ENCODE results near the gene GPR146.

GPR146 gene

DNA sequence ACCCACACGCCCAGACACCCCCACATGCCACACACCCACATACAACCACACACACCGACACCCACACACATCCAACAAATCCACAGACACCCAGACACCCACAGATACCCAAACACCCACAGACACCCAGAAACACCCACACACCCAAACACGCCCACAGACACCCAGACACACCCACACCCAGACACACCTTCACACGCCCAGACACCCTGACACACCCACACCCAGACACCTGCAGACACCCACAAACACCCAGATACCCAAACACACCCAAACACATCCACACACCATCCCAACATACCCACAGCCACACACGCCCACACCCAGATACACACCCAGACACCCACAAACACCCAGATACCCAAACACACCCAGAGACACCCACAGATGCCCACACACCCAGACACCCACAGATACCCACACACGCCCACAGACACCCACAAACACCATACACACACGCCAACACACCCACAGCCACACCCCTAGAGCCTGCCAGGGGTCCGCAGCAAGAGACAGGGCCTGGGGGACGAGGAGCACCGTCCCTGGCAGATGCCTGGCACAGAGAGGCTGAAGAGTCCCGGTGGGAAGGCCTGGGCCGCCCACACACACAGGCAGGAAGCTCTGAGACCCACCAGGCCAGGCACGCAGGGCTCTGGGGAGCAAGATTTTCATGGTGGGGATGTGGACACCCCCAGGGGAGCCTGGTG is 32.9 kb upstream of the GPR146 start:
- DNase-seq (ENCODE audit: low read depth in 2 of 2) = no peak

DNA sequence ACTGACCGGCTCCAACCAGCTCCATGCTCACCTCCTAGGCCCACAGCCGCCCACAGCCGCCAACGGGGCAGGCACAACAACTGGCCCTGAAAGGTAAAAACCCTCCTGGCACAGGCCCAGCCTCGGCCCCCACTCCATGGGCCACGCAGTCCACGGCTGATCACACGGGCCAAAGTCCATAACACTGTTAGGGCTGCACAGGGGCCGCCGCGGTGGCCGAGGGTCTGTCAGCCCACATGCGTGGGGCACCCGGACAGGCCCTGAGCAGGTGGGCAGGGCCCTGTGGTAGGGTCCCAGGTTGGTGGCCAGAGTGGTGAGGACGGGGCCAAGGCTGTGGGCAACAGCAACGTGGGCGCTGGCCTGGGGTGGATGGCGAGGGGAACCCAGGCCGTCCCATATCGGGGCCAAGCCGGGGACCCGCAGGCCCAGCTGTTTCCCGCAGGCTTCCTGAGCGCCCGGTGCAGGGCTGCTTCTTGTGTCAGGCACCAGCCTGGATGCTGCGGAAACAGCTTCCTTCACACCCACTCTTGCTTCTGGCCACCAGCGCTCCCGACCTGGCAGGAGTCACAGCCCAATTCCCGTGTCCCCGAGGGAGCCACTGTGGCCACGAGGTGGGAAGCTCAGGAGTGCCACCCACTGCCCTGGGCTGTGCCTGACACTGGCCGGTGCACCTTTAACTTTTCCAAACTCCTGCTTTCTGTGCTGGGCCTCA is 32.2 kb upstream of the GPR146 start:
- DNase-seq (ENCODE audit: low read depth in 2 of 2) = no peak

DNA sequence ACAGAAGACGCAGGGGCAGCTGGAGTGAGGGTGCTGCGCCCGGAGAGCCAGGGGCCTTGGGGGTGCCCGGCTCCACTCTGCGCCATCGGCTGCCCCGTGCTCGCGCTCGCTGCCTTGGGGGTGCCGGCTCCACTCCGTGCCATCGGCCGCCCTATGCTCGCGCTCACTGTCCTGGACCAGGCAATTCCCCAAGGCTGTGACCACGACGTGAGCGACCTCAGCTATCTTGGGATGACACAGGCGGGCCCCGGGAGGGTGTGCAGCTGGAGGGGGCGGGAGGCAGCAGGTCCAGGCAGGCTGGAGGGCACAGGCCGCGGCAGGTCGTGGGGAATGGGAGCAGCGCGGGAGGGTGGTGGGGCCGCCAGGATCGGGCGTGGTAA is 31.6 kb upstream of the GPR146 start:
- DNase-seq (ENCODE audit: low read depth in 2 of 2) = no peak

DNA sequence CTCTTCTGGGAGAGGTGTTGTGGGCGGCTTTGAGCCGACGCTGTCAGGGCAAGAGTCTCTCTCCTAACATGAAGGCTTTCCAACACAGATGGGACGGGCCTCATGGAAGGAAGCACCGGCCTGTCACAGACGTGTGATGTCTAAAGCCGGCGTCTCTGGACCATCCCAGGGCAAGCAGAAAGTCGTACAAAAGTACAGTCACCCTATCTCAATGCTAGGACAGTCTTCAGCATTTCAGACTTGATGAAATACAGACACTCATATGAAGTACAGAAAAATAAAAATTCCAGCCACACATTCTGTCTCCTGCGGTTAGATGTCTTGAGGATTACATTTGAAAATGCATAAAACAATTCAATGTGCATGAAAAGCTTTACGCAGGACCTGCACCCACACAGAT is 30.8 kb upstream of the GPR146 start:
- DNase-seq (ENCODE audit: low read depth in 2 of 2) = no peak

DNA sequence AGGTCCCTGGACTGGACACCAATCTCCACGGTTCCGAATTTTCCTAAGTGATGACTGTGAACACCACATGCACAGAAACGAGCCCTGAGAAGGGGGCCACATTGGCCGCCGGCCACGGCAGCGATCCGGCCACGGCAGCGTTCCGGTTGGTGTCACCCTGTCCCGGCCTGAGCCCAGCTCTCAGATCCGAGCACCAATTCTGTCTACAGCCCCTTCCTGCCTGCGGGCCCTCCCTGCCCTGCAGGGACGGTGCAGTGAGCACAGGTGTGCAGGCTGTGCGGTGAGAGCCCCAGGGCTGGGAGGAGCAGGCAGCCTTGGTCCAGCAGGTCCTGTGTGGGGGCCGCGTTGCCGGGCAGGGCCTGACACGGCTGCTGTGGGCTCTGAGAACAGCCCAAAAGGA is 29.7 kb upstream of the GPR146 start:
- no peak for DNase-seq (ENCODE audit: low read depth in 2 of 2)

DNA sequence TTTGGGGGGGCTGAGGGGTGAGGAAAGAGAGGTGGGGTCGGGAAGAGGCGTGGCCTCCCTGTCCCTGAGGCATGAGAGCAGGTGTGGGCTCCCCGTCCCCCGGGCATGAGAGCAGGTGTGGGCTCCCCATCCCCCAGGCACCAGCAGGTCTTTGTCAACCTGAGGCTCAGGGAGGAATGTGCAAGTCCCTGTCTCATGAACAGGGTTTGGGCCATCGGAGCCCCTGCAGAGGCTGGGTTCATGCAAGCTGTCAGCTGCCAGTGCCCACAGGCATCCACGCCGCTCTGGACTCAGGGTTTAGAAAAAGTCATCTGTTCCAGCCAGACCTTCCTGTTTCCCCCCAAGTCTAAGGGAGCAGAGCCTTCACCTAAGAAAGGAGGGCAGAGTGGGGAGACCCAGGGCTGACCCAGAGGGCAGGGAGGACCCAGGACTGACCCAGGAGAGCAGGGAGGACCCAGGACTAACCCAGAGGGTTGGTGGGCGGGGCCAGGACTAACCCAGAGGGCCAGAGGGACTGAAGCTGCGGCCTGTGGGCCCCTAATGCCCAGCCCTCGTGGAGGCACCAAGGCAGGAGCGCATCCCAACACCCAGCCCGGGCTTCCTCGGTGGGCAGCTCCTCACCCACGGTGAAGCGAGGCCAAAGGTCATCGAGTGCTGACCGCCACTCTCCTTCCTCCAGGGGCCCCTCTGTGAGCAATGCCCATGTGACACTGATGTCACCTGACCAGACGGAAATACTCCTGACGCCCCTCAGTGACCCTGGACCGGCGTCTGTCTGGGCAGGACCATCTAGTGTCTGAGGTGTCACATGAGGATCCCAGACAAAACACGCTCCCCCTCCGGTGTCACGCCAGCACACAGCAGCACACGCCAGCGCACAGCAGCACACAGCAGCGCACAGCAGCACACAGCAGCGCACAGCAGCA is 28.9 kb upstream of the GPR146 start:
- no peak for DNase-seq (ENCODE audit: low read depth in 2 of 2)

DNA sequence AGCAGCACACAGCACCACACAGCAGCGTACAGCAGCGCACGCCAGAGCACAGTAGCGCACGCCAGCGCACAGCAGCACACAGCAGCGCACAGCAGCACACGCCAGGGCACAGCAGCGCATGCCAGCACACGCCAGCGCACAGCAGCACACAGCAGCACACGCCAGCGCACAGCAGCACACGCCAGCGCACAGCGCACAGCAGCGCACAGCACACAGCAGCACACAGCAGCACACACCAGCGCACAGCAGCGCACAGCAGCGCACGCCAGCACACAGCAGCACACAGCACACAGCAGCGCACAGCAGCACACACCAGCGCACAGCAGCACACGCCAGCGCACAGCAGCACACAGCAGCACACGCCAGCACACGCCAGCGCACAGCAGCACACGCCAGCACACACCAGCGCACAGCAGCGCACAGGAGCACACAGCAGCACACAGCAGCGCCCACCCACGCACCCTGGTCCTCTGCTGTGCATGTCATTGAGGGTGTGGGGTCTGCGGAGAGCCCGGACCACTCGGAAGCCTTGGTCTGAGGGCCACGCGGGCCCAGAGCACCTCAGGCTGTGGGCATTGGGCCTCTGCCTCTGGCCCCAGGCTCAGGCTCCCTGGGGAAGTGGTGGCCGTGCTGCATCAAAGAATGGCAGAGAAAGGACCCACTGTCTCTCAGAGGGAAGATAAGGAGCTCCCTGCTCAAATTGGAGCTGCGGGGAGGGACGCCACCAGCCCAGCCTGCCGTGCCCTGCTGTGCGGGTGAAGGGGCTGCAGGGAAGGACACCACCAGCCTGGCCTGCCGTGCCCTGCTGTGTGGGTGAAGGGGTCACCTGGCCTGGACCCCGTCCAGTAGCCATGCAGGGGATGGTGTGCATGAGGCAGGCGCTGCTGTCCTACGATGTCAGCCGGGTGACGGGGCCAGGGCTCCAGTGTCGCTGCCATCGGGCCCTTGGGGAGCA is 27.5 kb upstream of the GPR146 start:
- no peak for DNase-seq (ENCODE audit: low read depth in 2 of 2)

DNA sequence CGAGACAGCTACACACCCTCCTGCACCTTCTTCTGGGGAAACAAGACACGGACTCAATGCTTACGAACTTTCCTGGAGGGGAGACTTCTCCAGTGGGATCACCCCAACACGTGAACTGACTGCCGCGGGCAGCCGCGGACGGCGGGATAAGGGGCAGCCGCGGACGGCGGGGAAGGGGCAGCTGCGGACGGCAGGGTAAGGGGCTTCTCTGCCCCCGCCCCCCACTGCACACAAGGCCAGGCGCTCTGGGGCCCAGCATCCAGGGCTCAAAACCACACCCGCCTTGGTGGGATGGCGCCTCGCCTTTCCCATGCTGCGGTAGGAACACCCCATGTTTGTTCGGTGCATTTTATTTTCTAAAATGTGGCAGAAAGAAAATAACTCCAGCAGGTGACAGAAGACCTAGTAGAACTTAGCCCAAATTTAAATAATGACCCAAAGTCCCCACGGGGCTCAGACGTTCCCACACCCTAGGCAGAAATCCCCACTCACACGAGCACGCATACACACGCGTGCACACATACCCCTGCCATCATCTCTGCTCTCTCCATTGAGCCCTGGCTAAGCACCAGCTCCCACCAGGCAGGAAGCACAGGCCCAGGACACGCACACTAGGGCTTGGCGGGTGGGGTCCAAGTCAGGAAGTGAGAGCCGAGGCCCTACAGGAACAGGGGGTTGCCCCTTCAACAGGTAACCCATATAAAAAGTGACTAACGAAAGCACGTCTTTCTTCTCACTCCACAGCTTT is 26.6 kb upstream of the GPR146 start:
- DNase-seq (ENCODE audit: low read depth in 2 of 2) = no peak

DNA sequence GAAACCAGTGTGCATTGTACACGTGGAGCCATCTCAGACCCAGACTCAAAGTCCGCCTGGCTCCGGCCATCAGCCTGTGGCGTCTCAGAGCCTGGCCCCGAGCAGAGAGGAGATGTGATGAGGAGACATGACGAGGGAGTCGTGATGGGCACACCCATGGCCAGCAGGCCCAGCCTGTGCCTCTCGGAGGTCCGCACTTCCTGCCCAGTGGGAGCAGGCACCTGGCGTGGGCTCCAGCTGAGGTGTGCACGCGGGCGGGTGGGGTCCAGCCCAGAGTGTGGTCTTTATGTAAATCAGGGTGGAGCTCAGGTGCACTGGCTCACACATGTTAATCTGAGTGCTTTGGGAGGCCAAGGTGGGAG is 26.0 kb upstream of the GPR146 start:
- no peak for DNase-seq (ENCODE audit: low read depth in 2 of 2)

DNA sequence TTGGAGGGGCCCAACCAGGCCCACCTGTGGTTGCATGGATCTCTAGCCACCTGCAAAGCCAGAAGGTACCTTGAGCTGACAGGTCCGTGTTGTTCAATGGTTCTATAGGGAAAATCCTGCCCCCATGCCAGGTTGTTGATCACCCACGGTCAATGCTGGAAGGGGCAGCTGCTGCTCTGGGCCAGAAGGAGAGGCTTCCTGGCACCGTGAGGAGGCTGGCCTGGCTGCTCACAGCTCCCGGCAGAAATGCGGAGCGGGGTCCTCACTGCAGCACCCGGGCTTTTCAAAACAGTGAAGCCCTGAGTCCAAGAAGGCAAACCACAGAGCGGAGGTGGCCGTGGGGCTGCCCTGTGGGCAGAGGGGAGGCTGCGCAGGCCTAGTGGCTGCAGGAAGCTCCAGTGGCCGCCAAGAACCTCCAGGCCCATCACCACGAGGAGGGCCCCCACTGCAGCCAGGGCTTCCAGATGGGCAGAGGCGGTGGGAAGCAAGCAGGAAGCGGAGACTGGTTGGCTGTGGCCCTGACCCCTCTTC is 25.0 kb upstream of the GPR146 start:
- DNase-seq (ENCODE audit: low read depth in 2 of 2) = no peak

DNA sequence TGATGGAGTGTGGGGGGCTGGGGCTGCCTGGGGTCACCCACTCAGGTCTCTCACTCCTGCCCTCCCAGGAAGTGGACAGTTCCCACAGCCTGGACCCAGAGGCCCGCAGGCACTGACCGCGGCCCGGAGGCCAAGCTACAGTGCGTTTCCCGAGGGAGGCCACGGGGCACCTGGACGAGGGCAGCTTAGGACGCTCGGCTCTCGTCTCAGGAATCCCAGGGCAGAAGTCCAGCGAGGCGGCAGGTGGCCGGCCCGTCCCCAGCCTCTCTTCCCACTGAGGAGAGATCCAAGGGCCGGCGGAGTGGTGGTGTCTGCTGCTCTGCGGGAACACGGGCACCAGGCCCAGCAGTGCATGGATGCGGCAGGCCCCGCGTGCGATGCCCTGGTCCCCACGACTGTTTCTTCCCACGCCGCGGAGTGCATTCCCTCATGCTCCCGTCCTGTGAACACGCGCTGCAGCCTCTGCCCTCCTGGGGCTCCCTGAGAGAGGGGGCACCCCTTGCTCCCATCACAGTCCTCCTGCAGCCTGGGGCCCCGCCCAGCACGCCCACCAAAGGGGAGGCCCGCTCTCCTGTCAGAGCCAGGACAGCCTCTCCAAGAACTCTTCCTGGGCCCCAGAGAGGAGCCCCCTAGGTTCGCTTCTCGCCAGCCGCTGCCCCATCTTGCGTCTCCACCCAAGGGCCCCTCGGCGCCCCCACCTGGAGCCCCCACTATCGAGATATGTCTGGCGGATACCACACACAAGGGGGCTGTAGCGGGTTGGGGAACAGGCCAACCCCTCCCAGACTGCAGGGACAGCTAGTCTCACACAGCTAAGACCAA is 24.3 kb upstream of the GPR146 start:
- DNase-seq (ENCODE audit: low read depth in 2 of 2) = no peak

DNA sequence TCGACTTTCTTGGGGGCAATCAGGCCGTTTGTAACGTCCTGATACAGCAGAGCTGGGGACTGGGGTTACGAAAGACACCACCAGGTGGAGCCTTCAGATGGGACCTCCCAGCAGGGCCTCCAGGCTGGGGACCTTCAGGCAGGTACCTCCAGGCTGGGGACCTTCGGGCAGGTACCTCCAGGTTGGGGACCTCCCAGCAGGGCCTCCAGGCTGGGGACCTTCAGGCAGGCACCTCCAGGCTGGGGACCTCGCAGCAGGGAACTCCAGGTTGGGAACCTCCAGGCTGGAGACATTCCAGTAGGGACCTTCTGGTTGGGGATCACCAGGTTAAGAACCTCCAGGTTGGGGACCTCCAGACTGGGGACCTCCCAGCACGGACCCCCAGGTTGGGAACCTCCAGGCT is 23.5 kb upstream of the GPR146 start:
- no peak for DNase-seq (ENCODE audit: low read depth in 2 of 2)

DNA sequence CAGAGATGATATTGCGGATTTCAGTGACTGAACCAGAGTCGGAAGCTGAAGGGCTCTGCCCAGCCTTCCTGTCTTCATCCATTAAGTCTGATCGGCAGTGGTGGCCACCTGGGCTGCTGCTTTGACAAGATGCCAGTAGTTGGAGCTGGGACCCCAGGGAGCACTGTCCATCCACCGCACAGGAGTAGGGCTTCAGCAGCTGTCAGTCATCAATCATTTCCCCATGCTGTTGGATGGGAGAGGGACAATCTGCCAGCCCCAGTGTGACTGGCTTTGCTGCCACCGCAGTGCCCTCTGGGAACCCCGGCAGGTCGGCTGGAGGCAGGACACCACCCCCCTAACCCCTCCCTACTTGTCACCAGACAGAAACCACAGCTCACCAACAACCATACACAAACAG is 23.0 kb upstream of the GPR146 start:
- DNase-seq (ENCODE audit: low read depth in 2 of 2) = no peak

DNA sequence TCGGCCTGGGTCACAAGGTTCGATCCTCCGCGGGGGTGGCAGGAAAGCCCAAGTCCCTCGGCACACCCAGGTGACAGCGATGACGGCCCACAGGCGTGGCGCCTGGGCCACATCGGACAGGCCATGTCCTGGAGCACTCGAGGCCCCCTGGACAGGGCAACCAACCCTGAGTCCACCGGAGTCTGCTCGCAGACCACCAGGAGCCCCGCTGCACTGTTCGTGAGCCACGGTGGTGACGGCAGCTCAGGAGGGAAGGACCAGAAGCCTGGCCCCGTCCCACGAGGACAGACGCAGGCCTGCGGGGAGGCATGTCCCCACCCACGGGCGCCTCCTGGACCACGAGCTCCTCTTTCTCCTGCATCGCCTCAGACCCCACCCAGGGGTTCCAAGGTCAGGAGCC is 22.4 kb upstream of the GPR146 start:
- no peak for DNase-seq (ENCODE audit: low read depth in 2 of 2)

DNA sequence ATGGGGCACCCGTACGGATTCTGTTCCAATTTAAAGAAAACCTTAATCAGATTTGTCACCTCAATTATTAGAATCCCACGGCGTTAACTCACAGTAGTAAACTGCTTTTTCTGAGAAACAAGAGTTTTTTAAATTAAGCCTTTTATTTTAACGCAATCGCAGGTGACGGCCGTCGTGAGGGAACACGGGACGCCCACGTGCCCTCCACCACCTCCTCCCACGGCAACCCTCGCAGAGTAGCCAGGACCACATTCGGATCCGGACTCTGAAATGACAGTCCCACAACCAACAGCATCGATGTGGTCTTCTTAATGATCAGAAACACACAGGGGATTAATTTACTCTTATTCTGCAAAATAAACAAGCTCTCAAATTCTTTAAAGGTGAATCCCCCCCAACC is 22.0 kb upstream of the GPR146 start:
- DNase-seq (ENCODE audit: low read depth in 2 of 2) = no peak

DNA sequence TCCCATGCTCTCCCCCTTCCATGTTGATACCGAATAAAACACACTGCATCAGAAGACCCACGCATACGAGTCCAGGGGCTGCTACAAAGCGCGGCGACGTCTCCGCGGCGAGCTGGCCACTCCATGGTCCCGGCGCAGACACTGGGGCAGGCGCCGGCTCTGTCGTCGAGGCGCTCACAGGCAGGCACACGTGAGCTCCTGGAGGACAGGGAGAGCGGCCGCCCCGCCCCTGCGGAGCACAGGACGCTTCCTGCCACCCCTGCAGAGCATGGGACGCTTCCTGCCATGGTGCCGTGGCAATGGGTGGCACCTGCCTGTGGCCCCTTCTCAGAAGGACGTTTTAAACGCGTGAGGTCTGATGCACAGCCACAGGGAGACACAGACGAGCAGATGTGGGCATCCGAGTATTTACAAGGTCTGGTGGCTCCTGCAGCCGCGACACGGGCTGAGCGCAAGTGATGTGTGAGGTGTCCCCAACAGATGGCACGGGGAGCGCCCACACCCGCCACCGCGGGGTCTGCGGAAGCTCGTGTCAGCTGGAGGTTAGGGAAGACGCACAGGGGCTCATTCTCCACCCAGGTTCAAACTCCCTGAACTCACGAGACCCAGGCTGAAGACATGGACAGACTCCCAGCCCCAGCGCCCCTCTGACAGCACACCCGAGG is 21.4 kb upstream of the GPR146 start:
- no peak for DNase-seq (ENCODE audit: low read depth in 2 of 2)

DNA sequence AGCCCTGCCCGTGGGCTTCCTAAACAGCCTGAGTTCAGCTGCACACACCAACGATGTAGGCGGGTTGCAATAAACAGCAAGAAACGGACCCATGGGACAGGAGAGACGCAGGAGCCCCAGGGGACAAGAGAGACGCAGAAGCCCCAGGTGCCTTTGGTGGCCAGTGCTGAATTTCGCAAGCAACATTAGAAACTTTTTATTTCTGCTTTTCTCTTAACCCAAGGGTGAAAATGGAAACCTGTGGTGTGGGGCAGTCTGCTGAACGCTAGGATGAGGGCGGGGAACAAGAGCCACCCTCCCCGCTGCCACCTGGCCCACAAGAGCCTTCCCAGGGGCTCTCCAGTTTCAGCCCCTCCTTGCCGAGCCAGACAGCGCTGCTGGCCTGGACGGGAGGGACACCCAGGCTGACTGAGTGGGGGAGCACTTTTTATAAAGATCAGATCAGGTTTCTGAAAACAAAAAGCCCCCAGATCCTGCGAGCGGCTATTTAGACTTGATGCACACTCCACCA is 20.0 kb upstream of the GPR146 start:
- DNase-seq (ENCODE audit: low read depth in 2 of 2) = no peak

DNA sequence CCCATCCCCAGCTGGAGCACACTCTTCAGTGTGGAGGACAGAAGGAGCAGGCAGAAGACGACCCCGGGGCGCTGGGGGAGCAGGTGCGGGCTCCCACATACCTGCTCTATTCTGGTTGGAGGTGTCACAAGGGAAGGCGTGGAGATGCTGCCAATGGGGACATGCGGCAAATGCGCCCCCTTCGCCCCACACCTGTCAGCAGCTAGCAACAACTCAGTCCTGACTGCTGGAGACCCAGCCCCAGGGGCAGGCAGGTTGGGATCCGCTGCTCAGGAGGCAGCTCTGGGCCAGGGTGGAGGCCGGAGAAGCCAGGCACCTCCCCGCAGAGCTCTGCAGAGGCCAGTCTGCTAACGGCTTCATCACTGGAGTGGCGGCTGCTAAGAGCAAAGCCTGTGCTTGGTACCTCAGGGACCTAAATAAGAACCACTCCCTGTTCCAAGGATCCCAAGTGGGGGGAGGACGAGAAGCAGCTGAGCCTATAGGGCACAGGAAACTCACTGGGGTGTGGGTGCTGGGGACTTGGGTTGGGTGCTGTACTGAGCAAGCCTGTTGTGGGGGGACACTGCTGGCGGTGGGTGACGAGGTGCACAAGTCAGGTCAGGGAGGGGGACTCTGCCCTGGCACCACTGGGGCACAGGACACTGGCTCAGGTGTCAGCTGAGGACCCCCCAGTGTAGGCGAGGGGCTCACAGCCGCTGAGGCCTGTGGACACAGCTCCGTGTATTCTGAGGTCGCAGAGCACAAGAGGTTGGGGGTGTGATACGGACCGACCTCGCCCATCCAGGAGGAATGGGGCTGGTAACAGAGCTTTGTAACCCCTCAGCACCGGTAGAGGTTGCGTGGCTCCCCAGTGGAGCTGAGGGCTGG is 19.2 kb upstream of the GPR146 start:
- DNase-seq (ENCODE audit: low read depth in 2 of 2) = no peak
